Stimulated activated CD8-positive, alpha-beta memory T cell treated with anti-CD3 and anti-CD28 coated beads, Interleukin-12 subunit alpha, Interleukin-12 subunit beta, amount 100 ng/mL, for 1 hour (primary cell): ENCODE results near the gene FOXF2.
A peak's percentile ranks its signal among the peaks of the same experiment; 100 is the strongest.

Source experiments
- DNase-seq: peaks from one replicate; pipeline ENCODE4 v3.0.0-alpha.2; 2020; ENCODE audit warnings: low read depth

The FOXF2 gene

DNA sequence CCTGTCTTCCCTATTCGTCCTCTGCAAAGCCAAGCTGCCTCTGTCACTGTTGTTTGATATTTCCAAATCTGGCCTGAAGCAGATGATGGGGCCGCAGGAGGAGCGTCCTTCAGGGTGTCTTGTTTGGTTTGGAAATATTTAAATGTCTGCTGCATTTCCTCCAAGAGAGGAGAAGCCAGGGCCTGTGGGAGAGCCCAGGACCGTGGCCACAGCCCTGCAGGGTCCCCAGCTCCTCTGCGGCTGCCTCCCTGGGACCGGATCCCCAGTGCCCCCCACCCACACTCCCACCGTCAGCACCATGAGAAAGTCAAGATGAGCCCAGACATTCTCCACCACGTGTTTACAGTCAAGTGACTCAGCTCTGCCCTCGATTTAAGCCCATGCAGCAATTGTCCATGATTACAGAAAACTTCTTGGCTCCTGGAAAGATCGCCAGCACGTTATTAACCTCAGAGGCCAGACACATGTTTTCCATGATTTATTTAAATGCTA lies 18.2 kb downstream of the FOXF2 start:
- DNase-seq: no peak

DNA sequence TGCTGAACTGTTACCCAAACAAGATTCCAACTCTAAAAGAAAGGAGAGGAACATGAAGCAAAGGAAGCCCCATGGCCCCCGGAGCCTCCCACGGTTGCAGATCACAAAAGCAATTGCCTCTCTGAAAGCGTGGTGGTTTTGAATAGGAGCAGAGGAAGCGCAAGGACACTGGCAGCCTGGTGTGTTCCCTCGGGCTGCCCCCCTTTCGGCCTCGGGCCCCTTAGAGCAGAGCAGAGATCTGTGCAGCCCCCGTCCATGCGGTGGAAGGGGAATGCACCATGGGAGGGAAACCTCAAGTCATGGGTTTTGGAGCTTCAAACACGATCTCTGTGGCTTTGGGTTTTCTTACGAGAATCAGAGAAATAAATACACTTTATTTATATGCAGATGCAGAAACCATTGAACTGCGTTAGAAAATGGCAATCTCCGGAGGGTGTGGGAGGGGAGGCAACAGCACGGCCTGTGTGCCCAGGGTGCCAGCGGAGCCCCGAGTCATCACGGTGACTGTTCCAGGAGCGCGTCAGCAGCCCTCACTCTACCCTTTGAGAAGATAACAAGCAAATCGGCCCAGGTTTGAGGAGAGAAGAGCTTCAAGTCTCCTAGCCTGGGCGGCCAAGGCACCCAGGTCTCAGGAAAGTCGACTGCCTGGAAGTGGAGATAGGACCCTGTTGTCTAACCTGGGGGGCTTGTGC lies 20.5 kb downstream of the FOXF2 start:
- no peak for DNase-seq

DNA sequence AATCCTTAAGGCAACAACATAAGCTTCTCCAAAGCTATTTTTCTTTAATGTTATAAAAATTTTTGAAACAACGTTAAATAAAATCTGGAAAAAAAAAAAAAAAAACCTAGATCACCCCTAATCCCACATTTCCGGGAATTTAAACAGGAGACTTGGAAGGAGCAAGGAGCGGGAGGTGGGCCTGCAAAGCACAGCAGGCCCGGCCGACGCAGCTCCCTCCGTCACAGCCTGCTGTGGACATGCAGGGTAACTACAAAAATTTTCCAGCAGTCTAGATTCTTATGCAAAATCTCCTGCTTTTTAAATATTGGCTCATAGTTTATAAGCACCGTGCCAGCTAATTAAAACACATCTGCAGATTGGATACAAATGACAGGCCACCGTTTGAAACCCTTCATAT lies 23.5 kb downstream of the FOXF2 start:
- no peak for DNase-seq

DNA sequence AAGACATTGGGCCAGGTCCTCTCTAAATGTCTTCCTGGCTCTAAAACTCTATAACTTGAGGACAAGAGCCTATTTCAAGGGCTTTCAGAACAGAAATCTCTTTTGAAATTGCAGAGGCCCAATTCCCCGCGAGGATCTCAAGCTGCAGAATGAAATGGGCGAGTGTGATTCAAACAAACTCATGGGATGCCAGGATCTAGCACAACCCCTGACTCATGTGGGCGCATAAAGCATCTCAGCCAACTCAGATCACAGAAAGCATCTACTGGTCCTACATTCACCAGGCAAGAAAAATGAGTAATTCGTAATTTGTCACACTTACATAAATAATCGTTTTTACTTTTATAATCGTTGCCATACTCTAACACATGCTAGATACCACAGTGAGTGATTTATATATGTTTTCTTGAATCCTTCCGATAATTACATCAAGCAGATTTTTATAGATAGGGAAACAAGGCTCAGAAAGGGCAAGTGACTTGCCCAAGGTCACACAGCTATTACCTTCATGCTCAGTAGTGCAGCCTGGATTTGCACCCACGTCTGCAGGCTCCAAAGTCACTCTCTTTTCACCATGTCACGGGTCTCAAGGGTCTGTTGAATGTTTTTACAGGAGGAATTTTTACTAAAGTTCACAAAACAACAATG lies 26.2 kb downstream of the FOXF2 start:
- no peak for DNase-seq

DNA sequence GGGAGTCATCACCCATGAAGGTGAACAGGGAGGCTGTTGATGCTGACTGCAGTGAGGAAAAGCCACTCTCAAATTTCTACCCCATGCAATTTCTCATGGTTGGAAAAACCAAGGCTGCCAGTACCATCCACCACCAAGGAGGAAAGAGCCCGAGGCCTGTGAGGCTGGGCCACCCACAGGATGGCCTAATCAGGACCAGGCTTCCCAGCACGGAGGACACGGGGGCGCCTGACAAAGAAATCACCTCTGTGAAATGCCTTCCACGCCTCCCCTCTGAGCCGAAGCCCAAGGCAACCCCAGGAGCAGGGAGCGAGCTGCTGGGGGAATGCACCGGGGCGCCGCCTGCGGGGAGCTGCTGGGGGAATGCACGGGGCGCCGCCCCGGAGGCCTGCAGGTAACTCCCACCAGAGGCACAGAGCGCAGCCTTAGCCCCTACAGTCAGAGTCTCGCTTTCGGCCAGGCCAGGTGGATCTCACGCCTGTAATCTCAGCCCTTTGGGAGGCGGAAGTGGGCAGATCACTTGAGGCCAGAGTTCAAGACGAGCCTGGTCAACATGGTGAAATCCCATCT lies 26.9 kb downstream of the FOXF2 start:
- no peak for DNase-seq

DNA sequence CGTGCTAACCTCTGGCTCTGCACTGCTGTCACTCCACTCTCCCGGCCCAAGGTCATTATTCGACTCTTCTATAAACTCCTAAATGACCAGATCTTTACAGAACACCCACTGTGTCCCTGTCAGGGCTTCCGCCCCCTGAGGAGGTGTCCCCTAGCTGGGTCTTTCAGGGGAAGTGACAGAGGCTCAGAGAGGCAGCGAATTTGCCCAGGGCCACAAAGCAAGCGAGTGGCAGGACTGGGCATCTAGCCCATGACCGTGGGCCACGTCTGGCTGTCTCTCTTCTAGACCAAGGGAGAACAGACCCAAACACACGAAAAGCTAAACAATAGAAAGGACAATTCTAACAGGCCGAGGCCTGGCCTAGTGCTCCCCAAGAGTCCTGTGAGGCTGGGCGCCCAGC lies 27.4 kb downstream of the FOXF2 start:
- no peak for DNase-seq

DNA sequence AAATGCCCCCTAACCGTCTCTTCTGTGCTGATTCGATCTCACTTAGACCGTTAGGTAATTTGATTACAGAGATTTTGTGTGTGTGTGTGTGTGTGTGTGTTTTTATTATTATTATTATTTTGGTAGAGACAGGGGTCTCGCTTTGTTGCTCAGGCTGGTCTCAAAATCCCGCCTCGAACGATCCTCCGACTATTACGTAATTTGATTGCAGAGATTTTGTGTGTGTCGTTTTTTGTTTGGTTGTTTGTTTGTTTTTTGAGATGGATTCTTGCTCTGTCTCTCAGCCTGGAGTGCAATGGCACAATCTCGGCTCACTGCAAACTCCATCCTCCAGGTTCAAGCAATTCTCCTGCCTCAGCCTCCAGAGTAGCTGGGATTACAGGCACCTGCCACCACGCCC lies 28.3 kb downstream of the FOXF2 start:
- DNase-seq: no peak

DNA sequence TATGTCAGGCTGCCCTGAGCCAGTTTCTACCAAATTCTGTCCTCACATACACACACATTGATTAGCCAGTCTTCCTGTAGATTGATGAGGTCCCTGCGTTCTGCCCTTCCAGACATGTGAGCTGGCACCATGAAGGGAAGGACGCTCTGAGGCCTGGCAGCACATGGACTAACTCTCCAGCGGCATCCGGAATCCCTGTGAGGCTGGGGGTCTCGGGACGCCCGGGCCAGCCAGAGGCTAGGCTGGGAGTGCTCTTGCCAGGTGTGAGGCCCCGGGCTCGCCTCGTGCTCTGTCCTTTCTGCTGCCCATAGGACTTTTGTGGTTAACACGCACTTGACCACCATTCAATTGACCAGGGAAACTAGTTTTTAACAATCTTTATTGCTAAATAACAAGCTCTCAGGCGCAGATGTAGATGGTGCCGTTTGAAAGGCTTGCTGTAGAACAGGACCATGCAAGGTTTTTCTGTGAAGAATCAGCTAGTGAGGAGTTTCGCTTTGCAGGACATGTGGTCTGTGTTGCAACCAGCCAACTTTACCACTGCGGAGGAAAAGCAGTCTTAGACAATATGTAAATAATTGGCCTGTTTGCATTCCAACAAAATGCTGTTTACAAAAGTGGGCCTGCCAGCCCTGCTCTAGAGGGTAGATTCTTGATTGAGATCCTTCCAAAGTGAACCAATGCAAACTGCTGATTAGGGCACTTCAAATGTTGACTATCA lies 29.3 kb downstream of the FOXF2 start:
- DNase-seq: no peak

DNA sequence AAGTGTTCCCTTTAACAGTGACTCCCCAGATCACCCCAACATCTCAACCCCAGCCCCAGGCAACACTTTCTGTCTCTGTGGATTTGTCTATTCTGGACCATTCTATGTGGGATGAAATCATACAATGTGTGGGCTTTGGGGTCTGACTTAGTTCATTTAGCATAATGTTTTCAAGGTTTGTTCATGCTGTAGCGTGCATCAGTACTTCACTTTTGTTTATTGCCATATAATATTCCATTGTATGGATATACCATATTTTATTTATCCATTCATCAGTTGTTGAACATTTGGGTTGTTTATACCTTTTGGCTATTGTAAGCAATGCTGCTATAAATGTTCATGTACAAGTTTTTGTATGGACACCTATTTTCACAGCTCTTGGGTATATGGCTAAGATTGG lies 31.0 kb downstream of the FOXF2 start:
- DNase-seq: no peak

DNA sequence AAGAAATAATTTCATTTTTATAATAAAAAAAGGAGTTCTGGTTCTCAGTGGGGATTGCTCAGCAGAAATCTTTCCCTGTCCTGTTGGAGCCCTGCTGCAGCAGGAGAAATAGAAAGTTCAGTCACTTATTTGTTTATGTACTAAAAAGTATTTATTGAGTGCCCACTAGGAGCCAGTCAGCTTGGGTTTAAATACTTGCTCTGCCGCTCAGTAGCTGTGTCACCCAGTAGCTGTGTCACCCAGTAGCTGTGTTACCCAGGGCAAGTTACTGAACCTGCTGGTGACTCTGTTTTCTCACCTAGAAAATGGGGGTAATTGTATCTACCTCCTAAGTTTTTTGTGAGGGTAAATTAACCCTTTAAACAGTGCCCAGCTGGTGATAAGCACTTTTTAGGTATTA lies 32.9 kb downstream of the FOXF2 start:
- no peak for DNase-seq

DNA sequence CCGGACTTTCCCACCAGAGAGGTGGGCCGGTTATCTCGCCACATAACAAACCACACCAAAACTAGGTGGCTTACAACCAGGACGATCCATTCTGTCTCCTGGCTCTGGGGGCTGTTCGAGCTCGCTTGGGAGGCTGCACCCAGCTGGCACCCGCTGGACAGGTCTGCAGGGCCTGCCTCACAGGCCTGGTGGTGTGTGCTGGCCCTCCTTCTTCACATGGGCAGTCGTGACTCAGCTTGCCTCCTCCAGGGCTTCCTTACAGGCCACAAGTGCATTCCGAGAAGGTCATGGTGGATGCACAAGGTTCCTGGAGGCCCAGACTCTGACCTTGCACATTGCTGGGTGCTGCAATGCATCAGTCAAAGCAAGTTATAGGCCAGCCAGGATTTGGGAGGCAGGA lies 34.2 kb downstream of the FOXF2 start:
- DNase-seq: no peak

DNA sequence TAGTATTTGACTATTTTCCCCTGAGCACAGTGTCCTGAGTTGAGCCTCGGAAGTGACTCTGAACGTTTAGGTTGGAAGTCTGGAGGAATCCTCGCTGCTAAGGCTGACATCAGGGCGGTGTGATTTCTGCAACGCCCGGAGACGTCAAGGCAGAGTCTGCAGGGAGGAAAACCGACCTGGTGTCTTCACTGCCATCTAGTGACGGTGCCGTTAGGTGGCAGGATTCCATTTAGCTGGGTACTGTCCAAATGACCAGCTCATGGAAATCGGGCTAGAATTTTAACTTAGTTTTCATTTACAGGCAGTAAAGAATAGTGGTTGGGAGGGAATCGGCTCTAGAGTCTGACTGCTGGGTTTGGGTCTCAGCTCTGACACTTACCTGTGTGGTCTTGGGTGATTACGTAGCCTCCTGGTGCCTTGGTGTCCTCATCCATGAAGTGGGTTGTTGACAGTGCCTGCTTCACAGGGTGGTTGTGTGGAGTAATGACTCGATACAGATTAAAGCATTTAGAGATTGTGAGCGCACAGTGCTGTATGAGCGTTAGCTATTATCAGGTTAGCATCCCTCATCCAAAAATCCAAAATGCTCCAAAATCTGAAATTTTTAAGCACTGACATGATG lies 35.0 kb downstream of the FOXF2 start:
- DNase-seq: no peak

DNA sequence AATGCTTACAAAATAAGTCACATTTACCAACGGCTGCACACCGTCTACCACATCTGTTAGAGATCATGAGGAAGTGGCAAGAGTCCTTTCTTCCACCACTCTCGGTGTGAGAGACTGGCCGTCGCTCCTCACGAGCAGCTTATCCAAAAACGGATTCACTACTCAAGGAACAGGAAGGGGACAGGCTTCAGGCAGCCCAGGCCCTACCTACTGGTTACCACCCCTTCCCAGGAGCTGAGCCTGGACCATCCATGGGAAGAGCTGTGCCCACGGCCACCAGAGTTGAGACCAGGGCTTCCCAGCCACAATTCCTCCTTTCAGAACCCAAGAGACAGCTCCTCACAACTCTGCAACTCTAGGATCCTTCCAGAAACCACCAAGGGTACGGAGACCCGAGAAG lies 37.0 kb downstream of the FOXF2 start:
- no peak for DNase-seq

DNA sequence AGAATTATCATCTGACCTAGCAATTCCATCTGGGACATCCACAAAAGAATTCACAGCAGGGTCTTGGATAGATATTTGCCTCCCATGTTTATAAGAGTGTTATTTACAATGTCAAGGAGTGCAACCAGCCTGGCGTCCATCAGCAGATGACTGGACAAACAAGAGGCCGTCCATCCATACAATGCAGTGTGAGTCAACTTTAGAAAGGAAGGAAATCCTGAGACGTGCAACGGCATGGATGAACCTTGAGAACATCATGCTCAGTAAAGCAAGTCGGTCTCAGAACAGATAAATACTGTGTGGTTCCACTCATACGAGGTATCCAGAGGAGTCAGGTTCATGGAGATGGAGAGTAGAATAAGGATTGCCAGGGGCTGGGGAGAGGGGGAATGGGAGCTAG lies 46.4 kb downstream of the FOXF2 start:
- DNase-seq: no peak

DNA sequence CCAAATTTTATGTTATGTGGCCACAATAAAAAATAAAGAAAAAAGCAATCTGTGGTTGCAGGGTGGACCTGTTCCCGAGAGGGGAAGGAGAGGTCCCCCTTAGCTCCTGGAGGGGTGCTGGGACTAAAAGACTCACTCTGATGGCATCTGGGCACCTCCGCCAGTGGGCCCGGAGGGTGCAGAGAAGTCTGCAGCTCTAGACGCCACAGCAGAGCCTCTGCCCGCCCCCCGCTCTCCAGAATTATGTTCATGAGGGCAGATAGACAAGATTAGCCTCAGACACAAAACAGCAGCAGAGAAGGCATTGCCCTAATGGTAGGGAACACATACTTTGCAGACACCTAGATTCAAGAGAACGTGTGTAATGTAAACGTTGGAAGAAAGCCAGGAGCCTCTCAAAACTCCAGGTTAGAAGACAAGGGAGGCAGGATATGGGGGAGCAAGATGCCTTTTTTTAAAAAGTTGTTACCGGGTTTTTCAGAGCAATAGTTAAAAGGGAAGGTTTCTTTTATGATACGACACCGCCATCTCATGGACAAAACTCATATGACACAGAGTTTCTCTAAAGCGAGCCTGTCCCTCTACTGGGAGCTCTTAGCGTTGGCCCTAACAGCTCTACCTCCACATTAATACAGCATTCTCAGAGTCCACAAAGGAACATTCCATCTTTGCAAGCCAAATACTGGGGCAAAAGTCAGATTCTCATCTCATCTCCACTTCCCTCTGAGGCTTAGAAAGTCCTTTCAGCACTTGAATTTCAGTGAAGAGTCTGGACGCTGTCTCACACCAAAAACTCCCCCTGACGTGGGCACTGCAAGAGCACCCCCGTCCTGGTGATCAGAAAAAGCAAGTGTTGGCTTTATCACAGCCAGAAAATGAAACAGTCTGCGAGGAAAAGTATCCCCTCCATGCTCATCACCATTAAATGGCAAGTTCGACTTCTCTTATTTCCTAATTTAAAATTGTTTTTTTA lies 47.2 kb downstream of the FOXF2 start:
- DNase-seq: peak; percentile 25

DNA sequence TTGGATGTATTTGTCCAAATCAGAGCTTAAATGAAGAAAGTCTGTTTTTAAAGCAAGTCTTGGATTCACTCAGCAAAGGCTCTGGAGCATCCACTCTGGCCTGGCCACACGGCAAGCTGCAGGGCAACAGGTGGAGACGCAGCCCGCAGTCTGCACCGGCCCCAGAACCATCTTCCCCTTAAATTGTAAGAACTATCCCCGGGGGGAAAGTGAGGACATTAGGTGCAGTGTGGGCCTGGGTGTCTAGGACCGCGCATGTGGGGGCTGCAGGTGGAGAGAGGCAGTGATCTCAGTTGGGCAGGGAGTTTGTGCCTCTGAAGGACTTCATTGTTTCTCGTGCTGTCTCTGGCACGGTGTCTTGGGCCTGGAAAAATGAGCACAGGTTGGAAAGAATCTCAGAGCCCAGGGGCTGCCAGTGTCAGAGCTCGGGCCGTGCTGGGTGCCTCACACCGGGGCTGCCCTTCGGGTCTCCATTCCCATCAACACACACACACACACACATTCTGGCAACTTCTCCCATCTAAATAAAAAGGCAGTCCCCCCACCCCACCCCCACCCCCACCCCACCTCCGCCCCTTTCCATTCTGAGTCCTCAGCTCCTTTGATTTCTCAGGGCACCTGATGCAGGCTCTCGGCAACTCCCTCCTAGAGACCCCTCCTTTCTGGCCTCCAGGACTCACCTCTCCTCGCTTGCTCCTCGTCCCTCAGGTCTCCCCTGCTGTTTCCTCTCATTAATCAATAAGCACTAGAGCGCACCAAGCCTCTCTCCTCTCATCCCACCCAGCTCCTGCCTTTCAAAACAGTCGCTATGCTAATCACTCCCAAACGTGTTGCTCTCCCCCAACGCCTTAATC lies 48.4 kb downstream of the FOXF2 start:
- no peak for DNase-seq

DNA sequence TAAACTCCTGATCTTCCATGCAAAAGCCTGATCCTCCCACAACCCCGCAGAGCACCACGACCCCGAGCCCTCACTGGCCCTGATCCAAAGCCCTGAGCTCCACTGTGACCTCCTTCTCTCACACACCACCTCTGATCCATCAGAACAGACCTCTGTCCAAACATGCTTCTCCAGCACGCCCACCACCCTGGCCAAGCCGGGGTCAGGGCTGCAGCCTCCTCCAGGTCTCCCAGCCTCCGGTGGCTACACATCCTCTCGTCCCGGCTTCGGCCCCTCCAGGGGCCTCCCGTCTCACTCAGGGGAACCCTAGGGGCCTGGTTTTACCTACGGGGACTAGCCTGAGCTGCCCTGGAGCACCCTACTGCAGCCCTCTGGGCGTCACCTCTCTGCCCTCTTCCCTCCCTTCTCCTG lies 49.1 kb downstream of the FOXF2 start:
- no peak for DNase-seq

DNA sequence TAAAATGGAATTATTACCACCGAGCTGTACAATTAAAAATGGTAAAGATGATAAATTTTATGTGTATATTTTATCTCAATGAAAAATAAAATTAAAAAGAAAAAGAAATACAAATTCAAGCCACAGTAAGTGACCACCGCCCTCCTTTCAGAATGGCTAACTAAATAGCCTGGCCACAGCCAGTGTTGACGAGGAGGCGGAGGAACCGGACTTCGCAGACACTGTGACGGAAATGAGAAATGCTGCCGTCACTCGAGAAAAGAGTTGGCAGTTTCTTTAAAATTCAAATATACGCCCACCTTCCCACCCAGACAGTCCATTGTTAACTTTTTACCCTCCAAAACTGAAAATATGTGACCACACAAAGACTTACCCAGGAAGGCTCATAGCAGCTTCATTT lies 50.0 kb downstream of the FOXF2 start:
- no peak for DNase-seq

DNA sequence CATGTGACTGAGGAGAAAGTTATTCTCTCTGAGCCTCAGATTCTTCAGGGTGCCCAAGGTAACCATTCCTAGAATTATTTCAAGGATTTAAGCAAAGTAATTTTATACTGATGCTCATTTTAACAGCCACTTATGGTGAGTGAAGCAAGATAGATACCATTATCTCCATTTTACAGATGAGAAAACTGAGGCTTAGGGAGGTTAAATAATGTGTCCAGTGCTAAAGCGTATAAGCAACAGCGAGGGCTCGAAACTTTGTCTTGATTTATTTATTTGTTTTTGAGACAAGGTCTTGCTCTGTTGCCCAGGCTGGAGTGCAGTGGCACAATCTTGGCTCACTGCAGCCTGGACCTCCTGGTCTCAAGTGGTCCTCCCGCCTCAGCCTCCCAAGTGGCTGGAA lies 53.6 kb downstream of the FOXF2 start:
- DNase-seq: no peak
